Upper lobe of left lung (tissue), 4 donors: ENCODE measurements around the gene CADM3.

ENCODE experiments used
- EP300 ChIP-seq, 4 donors: sonication (generic); formaldehyde crosslinking; IDR thresholded peaks; one replicate each; pipeline ENCODE4 v1.5.1; 2017; ENCODE audit warnings: antibody characterized with exemption in 4 of 4, control low read depth in 2 of 4
- POLR2A ChIP-seq, 4 donors: fragments of 450-650 bp; IDR thresholded peaks; one replicate each; pipeline ENCODE4 v1.5.1; 2016 to 2017; ENCODE audit warnings: antibody characterized with exemption in 4 of 4, mild to moderate bottlenecking in 2 of 4
- POLR2AphosphoS5 ChIP-seq, 2 donors: sonication (generic); formaldehyde crosslinking; IDR thresholded peaks; one replicate each; pipeline ENCODE4 v1.5.1; 2017; ENCODE audit warnings: antibody characterized with exemption in 2 of 2
- TF ChIP-seq, protein P1 (sequence below), 6 experiments: fragments of 450-650 bp in 4 of 6; fragments of 200-600 bp in 2 of 6; sonication (generic) in 2 of 6; IDR thresholded peaks; one replicate each; pipeline ENCODE4 v1.5.1; 2016 to 2019; ENCODE audit warnings: antibody characterized with exemption in 6 of 6

DNA sequence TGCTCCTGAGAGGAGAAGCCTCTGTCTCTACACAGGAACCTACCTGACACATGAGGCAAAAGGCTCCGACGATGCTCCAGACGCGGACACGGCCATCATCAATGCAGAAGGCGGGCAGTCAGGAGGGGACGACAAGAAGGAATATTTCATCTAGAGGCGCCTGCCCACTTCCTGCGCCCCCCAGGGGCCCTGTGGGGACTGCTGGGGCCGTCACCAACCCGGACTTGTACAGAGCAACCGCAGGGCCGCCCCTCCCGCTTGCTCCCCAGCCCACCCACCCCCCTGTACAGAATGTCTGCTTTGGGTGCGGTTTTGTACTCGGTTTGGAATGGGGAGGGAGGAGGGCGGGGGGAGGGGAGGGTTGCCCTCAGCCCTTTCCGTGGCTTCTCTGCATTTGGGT, 29.4 kb downstream of the CADM3 start:
- TF ChIP-seq, protein P1, sequence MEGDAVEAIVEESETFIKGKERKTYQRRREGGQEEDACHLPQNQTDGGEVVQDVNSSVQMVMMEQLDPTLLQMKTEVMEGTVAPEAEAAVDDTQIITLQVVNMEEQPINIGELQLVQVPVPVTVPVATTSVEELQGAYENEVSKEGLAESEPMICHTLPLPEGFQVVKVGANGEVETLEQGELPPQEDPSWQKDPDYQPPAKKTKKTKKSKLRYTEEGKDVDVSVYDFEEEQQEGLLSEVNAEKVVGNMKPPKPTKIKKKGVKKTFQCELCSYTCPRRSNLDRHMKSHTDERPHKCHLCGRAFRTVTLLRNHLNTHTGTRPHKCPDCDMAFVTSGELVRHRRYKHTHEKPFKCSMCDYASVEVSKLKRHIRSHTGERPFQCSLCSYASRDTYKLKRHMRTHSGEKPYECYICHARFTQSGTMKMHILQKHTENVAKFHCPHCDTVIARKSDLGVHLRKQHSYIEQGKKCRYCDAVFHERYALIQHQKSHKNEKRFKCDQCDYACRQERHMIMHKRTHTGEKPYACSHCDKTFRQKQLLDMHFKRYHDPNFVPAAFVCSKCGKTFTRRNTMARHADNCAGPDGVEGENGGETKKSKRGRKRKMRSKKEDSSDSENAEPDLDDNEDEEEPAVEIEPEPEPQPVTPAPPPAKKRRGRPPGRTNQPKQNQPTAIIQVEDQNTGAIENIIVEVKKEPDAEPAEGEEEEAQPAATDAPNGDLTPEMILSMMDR (IDR thresholded peaks at IDR 0.05) = no peak
- TF ChIP-seq POLR2A (IDR thresholded peaks at IDR 0.05) = no peak
- no peak for TF ChIP-seq EP300 (IDR thresholded peaks at IDR 0.05)
- TF ChIP-seq POLR2AphosphoS5 (IDR thresholded peaks at IDR 0.05) = no peak
